ENCODE measurements around the gene SPRY2. TPM values are rescaled to one million over a fixed set of nuclear protein-coding genes. Genes with fewer than 3 reads are reported as not detected.

Gene SPRY2
- total RNA-seq, 1 experiment from 2014 or later = 28.9 TPM

DNA sequence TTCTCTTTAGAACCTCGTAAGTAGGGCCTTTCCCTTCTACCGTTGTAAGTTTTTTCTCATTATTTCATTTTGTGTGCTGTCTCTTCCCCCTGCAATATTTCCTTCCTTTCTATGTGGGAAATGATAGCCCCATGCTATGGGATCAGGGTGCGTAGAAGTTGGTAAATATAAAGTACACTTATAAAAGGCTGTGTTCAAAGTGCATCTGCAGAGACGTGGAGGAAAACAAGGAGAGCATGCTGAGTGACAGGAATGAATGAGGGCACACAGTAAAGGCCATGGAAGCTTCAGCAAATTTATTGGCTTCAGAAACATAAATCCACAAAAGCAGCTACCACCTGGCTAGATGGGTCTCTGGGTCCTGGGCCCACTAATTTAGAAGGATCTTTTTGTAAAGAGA lies 21.6 kb upstream of the SPRY2 start:
- TF ChIP-seq, protein P1, sequence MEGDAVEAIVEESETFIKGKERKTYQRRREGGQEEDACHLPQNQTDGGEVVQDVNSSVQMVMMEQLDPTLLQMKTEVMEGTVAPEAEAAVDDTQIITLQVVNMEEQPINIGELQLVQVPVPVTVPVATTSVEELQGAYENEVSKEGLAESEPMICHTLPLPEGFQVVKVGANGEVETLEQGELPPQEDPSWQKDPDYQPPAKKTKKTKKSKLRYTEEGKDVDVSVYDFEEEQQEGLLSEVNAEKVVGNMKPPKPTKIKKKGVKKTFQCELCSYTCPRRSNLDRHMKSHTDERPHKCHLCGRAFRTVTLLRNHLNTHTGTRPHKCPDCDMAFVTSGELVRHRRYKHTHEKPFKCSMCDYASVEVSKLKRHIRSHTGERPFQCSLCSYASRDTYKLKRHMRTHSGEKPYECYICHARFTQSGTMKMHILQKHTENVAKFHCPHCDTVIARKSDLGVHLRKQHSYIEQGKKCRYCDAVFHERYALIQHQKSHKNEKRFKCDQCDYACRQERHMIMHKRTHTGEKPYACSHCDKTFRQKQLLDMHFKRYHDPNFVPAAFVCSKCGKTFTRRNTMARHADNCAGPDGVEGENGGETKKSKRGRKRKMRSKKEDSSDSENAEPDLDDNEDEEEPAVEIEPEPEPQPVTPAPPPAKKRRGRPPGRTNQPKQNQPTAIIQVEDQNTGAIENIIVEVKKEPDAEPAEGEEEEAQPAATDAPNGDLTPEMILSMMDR (IDR thresholded peaks at IDR 0.05; ENCODE audit: insufficient read depth in 1 of 2, low read depth in 1 of 2, low read length in 1 of 2, severe bottlenecking in 1 of 2, unreplicated experiment in 1 of 2) = no peak
- no peaks in the 10 kb centered on the region for H3K36me3 Mint-ChIP-seq (ENCODE audit: insufficient read depth, unreplicated experiment)
- intact Hi-C loops (cut with micrococcal nuclease; ENCODE audit: unreplicated experiment) = loop anchor here (1.0 kb wide), 1 partner anchor 19 kb away; no protein-coding TSS in a partner anchor
- no peak for DNase-seq
- H3K27ac Mint-ChIP-seq (ENCODE audit: unreplicated experiment) = peak overlapping the region; percentile 33
- H3K4me3 ChIP-seq (ENCODE audit: low read depth, low read length) = no peak overlapping the region
- no peak overlapping the region for H3K4me3 Mint-ChIP-seq (ENCODE audit: unreplicated experiment)
- ChIA-PET CTCF (interaction anchor here (1.0 to 1.7 kb wide), 4 partner anchors 19 to 731 kb away, joined by 3 to 6 read pairs (median 4); partner anchors contain the start of gene SPRY2), POLR2A (no interaction called here)
- peaks cover 16% of the 10 kb centered on the region for H3K4me1 Mint-ChIP-seq (ENCODE audit: low read depth, unreplicated experiment)
- no peaks in the 10 kb centered on the region for H3K9me3 ChIP-seq
- H3K36me3 ChIP-seq (ENCODE audit: control insufficient read depth, insufficient read depth, low read length) = no peaks in the 10 kb centered on the region
- H3K9me3 Mint-ChIP-seq (ENCODE audit: unreplicated experiment) = no peaks in the 10 kb centered on the region
- no peaks in the 10 kb centered on the region for H3K27me3 ChIP-seq (replicated peaks; ENCODE audit: control insufficient read depth, insufficient read depth, low read length)
- H3K27me3 Mint-ChIP-seq (ENCODE audit: insufficient read depth, unreplicated experiment) = no peaks in the 10 kb centered on the region
- BruUV-seq (replicated peaks) = no TSS peak
- peaks cover 26% of the 10 kb centered on the region for H3K4me1 ChIP-seq

GRCh38 chr13:80361883-80362327 lies 21.0 kb upstream of the SPRY2 start:
- Mint-ChIP-seq H3K4me1 (ENCODE audit: low read depth, unreplicated experiment) (peaks cover 16% of the 10 kb centered on the region), H3K27me3 (ENCODE audit: insufficient read depth, unreplicated experiment) (no peaks in the 10 kb centered on the region), H3K9me3 (ENCODE audit: unreplicated experiment) (no peaks in the 10 kb centered on the region), H3K36me3 (ENCODE audit: insufficient read depth, unreplicated experiment) (no peaks in the 10 kb centered on the region), H3K27ac (ENCODE audit: unreplicated experiment) (peak overlapping the region; percentile 33), H3K4me3 (ENCODE audit: unreplicated experiment) (no peak overlapping the region)
- TF ChIP-seq, protein P1 (IDR thresholded peaks at IDR 0.05; ENCODE audit: insufficient read depth in 1 of 2, low read depth in 1 of 2, low read length in 1 of 2, severe bottlenecking in 1 of 2, unreplicated experiment in 1 of 2) = no peak
- DNase-seq = peak; percentile 42 to 74
- ChIA-PET CTCF (interaction anchor here (1.0 to 1.7 kb wide), 4 partner anchors 19 to 731 kb away, joined by 3 to 6 read pairs (median 4); partner anchors contain the start of gene SPRY2), POLR2A (no interaction called here)
- Histone ChIP-seq H3K36me3 (ENCODE audit: control insufficient read depth, insufficient read depth, low read length) (no peaks in the 10 kb centered on the region), H3K9me3 (no peaks in the 10 kb centered on the region), H3K4me1 (peaks cover 26% of the 10 kb centered on the region), H3K27me3 (replicated peaks; ENCODE audit: control insufficient read depth, insufficient read depth, low read length) (no peaks in the 10 kb centered on the region), H3K4me3 (ENCODE audit: low read depth, low read length) (no peak overlapping the region)
- intact Hi-C loops (cut with micrococcal nuclease; ENCODE audit: unreplicated experiment) = loop anchor here (1.0 kb wide), 1 partner anchor 19 kb away; no protein-coding TSS in a partner anchor
- BruUV-seq (replicated peaks) = no TSS peak

DNA sequence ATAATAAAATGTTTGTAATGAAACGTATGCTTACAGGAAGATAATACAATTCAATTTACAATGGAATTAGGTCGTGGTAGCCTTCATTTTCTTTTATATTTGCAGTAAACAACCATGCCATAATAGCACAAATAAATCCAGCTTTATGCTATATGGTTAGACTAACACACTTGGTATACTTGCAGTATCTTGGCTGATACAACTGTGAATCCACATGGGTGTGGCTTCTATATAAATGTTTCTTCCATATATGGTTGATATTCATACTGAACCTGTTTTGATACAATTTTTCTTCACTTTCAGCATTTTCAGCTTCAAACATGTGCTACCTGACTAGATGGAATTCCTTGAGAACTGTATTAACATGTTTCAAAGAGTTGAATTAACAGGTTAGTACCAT lies 20.4 kb upstream of the SPRY2 start:
- intact Hi-C loops (cut with micrococcal nuclease; ENCODE audit: unreplicated experiment) = no loop called here
- no TSS peak for BruUV-seq (replicated peaks)
- ChIA-PET POLR2A (no interaction called here), CTCF (interaction anchor here (1.0 to 1.7 kb wide), 4 partner anchors 18 to 730 kb away, joined by 3 to 6 read pairs (median 4); partner anchors contain the start of gene SPRY2)
- DNase-seq = no peak
- Mint-ChIP-seq H3K36me3 (ENCODE audit: insufficient read depth, unreplicated experiment) (no peaks in the 10 kb centered on the region), H3K27ac (ENCODE audit: unreplicated experiment) (no peak overlapping the region), H3K27me3 (ENCODE audit: insufficient read depth, unreplicated experiment) (no peaks in the 10 kb centered on the region), H3K9me3 (ENCODE audit: unreplicated experiment) (no peaks in the 10 kb centered on the region), H3K4me1 (ENCODE audit: low read depth, unreplicated experiment) (peaks cover 16% of the 10 kb centered on the region), H3K4me3 (ENCODE audit: unreplicated experiment) (no peak overlapping the region)
- no peaks in the 10 kb centered on the region for H3K27me3 ChIP-seq (replicated peaks; ENCODE audit: control insufficient read depth, insufficient read depth, low read length)
- TF ChIP-seq, protein P1 (IDR thresholded peaks at IDR 0.05; ENCODE audit: insufficient read depth in 1 of 2, low read depth in 1 of 2, low read length in 1 of 2, severe bottlenecking in 1 of 2, unreplicated experiment in 1 of 2) = no peak
- H3K36me3 ChIP-seq (ENCODE audit: control insufficient read depth, insufficient read depth, low read length) = no peaks in the 10 kb centered on the region
- H3K9me3 ChIP-seq = no peaks in the 10 kb centered on the region
- H3K4me3 ChIP-seq (ENCODE audit: low read depth, low read length) = no peak overlapping the region
- peaks cover 26% of the 10 kb centered on the region for H3K4me1 ChIP-seq
